Left colon (tissue), 2 donors: ENCODE data around the gene LGSN. TPM values are rescaled to one million over a fixed set of nuclear protein-coding genes. Genes with fewer than 3 reads are reported as not detected.
"Not testable (repeated sequence)": the region's sequence is repeated elsewhere in the genome, so short reads cannot be mapped to it uniquely, and the experiment has no call there.

Experiments
- ATAC-seq: fragments of 200-7000 bp; cut with Tn5 transposase; one replicate; pipeline ENCODE4 v1.9.1; 2020; ENCODE audit warnings: mild to moderate bottlenecking, moderate library complexity
- DNase-seq, 2 donors: peaks; one replicate each; pipeline ENCODE4 v3.0.0-alpha.2; 2020
- intact Hi-C, 2 donors: fragments of 100-400 bp; cut with DNase I in 1 of 2; cut with micrococcal nuclease in 1 of 2; formaldehyde crosslinking; loops; one replicate each; pipeline versions ENCODE4 v1.11.2 to v1.14.0; 2022; cut with DNase I, micrococcal nuclease
- total RNA-seq, 2 donors: library from RNA; stranded (reverse); fragmentation: NEBNext Ultra II Directional; extraction: Animal tissue kit (Norgen Biotek cat#: 25700); gene quantifications; one replicate each; pipeline ENCODE4 v1.2.1, GENCODE V29; 2021
- donor health status: DM: no; HTN: no; CAD: no.
- donor health status: DM: yes; HTN: yes; CAD: no.

Gene LGSN
- total RNA-seq, 2 donors from 2014 or later = 0.06 to 0.08 TPM

DNA sequence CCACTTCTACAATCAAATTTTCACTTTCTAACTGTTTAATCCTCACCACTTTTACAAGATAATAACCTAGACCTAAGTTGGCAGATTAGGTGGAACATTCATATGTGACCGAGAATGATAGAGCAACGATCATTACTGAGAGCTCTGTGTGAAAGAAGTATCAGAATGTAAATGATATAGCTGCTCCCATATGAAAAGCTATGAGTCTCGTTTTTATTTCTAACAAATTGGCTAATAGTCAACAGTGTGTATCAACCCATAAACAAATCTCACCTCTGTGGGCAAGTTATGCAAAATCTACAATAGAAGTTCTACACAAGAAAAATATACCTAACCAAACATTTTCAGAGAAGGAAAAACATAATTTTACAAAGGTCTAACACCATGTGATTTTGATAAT lies 3.7 kb downstream of the LGSN start:
- ATAC-seq (no peak), DNase-seq (no peak)
- intact Hi-C loops = no loop called here

DNA sequence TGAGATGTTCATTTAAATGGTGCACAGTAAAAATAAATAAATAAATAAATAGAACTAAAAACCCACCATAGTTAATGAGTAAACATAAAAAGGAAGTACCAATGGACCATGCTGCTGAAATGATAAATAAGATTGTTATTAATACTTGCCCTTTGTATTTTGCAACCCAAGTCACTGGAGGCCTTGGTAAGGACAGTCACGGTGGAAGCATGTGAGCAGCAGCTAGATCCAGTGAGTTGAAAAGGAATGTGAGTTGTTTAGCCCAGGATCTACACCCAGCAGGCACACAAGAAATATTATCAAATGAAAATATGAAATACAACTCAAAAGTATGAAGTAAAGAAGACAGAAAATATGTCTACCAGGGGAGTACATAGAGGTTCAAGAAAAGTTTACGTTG lies 6.7 kb downstream of the LGSN start:
- ATAC-seq = no peak
- intact Hi-C loops = no loop called here
- DNase-seq = no peak

DNA sequence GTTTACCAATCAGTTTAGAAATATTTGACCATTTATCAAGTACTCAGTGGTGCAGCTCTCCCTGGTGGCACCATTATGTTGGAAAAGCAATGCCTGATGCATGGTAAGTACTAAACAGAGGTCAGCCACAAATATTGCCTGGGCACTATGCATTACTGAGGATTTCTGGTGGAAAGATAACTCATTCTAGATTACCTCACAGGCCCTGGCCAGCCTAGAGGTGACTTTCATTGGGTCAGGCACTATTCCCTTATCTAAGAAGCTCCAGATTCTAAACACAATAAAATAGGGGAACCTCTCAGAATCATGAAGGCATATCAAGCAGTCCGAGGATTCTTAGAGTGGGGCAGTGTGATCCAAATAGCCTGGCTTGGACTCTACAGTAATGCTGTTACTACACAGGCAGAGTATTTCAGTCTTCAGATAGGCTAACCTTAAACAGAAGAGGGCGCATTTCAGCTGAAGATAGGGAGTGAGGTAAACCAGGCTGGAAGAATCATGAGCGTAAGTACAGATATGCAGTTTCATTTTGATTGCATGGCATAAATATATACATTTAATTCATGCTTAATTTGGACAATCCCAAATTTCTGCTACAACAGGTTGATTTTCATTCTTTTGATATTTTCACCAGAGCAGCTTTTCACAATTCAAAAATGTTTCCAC lies 12.1 kb downstream of the LGSN start:
- intact Hi-C loops = no loop called here
- peak; percentile 32 for ATAC-seq
- DNase-seq = no peak

GRCh38 chr6:63306420-63306819 lies 13.4 kb downstream of the LGSN start:
- intact Hi-C loops = no loop called here
- DNase-seq (peak in 1 of 2 donors; percentile 41), ATAC-seq (peak; percentile 77)

DNA sequence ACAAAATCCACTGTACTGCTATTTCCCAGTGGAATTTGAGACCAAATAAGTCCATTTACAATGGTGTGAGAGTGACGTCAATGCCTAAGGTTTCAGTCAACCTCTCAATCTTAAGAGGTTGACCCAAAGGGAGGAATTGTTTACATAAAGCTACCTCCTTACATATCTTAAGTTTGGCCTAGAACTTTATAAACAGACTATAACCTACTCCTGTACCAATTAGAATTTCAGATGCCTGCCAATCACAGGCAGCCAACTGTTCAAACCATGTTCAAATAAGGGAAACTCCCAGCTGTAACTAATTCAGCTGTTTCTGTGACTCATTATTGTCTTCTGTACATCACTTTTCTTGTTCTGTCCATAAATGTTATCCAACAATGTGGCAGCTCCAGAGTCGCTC lies 14.5 kb downstream of the LGSN start:
- ATAC-seq = peak; percentile 84
- peak; percentile 22 to 56 for DNase-seq
- intact Hi-C loops = no loop called here

DNA sequence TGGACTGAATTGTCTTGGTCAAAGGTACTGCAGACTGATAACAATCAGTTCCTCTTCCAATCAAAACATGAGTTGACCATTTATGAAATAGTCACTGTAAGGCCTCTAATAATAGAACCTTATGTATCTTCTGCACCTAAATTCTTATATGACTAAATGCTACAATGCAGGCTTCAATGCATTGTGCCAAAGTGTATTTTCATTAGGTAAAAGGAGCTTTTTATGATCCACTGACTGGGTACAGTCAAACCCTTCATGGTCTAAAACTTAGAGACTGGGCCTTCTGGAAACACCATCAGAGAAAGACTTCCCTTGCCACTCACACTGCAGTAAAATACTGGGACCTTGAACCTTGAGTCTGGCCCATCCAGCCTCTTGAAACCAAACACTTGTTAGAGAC lies 16.3 kb downstream of the LGSN start:
- intact Hi-C loops = no loop called here
- ATAC-seq (peak; percentile 12), DNase-seq (no peak)

- intact Hi-C loops = no loop called here
- DNase-seq = no peak
- ATAC-seq = no peak
Measured at GRCh38 chr6:63299667-63300066, 20.1 kb downstream of the LGSN start.

- intact Hi-C loops = no loop called here
- no peak for DNase-seq
- no peak for ATAC-seq
Measured at GRCh38 chr6:63295553-63296194, 24.1 kb downstream of the LGSN start.

DNA sequence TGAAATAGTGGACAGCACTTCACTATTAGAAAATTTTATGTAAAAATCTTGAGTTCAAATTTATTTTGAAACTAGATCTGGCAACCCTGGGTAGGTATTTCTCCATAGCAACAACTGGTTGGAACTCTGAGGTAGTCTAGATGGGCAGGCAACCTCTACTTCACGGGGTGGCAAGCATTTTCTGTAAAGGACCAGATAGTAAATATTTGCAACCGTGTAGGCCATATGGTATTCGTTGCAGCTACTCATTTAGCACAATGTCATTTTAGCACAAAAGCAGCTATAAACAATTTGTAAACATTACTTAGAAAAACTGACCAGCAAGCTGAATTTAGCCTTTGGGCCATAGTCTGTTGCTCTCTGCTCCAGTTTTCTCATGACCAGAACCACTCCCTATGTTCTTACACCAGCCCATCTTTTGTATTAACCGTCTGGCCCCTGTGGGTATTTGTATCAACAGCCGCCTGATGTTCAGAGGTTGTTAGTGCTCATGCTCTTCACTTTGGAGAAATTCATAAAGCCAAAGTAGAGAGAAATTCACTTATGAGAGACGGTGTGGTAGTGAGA lies 29.2 kb downstream of the LGSN start:
- no peak for DNase-seq
- intact Hi-C loops = no loop called here
- ATAC-seq = peak; percentile 67

DNA sequence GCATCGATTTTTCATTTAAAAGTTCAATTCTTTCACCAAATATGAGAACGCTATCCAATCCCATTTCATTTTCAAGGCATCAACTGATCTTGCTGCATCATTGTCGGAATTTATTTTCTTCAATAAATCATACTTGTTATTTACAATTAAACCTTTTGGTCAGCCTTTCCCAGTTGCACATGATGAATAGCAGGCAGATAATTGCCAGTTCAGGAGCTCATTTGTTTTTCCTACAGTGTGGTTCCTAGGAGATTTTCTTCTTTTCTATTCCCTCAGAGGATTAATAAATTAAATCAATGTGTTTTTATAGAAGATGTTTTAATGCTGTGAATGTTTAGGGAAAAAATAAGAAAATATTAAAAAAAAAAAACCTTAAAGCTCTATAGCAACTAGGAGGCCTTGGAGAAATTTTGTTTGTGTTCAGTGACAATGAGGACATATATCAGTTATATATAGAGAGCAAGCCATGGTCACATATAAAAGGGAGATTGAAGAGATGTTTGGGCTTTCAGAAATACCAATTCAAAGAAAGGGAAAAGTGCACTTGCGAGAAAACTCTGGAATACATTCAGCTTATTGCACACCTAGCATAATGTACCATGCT lies 30.4 kb downstream of the LGSN start:
- DNase-seq (no peak), ATAC-seq (no peak)
- intact Hi-C loops = no loop called here

DNA sequence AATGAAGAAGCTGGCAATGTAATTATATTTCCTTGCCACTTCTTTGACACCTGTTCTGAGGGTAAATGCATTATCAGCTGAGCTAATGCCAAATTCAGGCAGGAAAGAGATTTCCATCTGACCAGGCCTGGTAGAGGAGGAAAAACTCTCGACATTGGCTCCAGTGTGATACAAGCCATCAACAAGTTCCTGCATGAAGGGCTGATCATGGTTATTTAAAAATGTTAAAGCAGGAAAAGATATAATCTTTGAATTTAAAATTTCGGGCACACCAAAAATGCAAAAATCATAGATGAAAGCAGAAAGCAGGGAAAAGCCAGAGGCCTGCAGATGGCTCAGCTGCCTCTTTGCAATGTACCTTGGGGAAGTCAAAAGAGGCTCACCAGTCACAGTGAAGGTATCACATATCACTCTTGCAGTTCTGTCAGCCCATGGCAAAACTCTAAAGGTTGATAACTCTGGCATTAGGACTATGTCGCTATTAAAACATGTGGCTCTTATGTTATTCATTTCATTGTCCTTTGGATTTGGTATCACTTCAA lies 39.1 kb downstream of the LGSN start:
- intact Hi-C loops = no loop called here
- DNase-seq (no peak), ATAC-seq (no peak)

DNA sequence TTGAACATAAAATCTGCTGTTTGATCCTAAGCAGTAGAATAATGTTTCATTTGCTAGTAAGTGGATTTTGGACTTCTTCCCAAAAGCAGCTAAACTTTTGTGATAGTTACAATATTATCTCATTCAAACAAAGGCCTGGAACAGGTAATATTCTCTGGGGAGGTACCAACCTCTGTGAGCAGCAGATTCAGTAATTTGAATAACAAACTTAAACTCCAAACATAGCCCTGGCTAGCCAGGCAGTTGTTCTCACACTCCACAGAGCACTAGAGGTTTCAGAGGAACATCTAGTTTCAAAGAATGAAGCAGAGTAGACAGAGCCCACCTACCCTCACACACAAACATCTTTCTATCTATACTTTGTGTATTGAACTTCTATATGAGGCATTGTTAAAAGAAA lies 40.9 kb downstream of the LGSN start:
- ATAC-seq (peak; percentile 32), DNase-seq (no peak)
- intact Hi-C loops = no loop called here

DNA sequence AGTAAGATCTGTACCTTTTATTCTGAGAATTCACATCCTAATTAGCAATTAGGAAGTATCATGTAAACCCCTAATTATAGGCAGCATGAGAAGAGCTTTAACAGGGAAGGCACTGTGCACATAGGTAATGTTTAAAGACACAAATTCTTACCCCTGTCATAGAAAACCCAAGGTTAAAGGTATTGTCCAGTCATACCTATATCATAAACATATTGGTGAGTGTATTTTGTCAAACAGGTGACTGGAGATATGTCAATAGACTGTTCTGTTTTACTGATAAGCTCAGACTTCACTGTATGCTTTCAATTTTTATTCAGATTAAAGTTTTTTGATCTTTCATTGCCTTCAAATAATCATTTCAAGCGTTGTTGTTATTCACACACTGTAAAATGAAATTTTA lies 43.8 kb downstream of the LGSN start:
- intact Hi-C loops = no loop called here
- no peak for DNase-seq
- ATAC-seq = peak; percentile 86

GRCh38 chr6:63274795-63275430 lies 44.9 kb downstream of the LGSN start:
- intact Hi-C loops, ATAC-seq, DNase-seq: not testable (repeated sequence)

DNA sequence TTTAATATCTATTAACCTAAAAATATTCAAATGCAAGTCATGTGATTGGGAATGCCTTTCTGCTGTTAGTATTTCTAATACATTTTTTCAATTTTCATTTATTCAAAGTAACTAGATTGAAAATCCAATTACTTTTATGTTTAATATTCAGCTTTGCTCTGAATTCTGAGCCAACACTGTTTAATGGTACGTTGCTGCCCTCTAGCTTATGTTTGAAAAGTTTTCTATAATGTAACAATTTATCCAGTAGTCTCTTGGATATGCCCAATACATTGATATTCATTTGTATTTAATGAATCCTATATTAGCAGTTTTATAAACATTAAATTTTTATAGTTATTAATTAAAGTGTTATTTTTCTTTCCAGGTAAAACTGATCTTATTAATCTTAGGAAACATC lies 47.4 kb downstream of the LGSN start:
- intact Hi-C loops = no loop called here
- ATAC-seq (peak; percentile 64), DNase-seq (no peak)

DNA sequence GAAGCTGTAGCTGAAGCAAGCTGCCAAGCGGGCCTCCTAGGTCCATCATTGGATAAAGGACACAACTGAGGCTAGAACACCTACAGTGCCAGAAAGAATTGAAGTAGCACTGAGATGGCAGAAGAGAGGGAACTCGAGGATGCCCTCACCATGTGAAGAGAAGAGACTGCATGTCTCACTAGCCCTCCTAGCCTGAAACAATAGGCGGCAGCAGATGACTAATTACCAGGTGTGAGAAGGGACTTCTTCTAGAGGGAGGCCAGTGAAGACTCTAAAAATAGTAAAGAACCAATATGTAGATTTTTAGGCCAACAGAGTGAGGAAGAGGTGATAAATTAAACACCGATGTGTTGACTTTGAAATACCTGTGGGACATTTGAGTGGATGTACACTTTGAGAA lies 50.3 kb downstream of the LGSN start:
- ATAC-seq = no peak
- DNase-seq = no peak
- intact Hi-C loops = no loop called here

GRCh38 chr6:63268574-63268973 lies 51.2 kb downstream of the LGSN start:
- no peak for DNase-seq
- intact Hi-C loops = no loop called here
- ATAC-seq = no peak

DNA sequence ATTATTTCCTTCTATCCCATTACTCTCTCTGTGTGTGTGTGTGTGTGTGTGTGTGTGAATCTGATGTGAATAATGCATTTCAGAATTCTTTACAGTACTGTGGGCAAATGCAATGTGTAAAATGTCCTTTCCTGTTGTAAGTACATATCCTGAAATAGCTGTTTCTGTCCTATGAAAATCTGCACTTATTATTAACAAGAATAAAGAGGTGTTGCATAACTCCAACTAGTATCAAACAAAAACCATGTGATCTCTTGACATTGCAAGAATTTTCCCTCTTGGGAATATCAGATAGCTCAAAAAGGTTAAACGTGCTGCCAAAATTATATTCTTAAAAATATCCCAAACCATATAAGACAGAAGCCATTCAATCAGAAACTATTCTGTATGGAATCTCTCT lies 52.0 kb downstream of the LGSN start:
- intact Hi-C loops = no loop called here
- DNase-seq (no peak), ATAC-seq (no peak)

- no peak for ATAC-seq
- DNase-seq = no peak
- intact Hi-C loops = no loop called here
Measured at GRCh38 chr6:63267046-63267445, 52.7 kb downstream of the LGSN start.

DNA sequence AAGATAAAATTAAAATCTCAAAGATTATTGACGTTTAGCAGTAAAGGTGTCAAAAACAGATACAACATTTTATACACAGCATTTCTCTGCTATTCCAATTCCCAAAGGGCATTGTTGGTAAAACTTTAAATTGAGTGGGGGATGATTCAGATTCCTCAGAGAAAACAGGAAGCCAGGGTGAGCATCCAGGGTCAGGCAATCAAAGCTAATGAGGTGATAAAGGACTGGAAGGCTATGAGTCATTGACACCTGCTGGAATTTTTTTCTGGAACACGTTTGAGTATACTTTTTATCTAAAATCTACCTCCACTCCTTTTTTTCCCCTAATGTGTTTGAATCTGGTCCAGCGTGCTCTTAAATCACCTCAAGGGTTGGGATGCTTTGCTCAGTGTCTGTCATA lies 56.3 kb downstream of the LGSN start:
- intact Hi-C loops = no loop called here
- peak; percentile 71 for ATAC-seq
- no peak for DNase-seq
